Measurements from ENCODE around the gene SLC25A1. TPM values are rescaled to one million over a fixed set of nuclear protein-coding genes. Genes with fewer than 3 reads are reported as not detected.

Gene SLC25A1
- total and polyA plus RNA-seq, 2 of the 8 experiments (the other 6 are each of a cell fraction or from before 2014, with no cell fraction given), result 110 to 148 TPM

DNA sequence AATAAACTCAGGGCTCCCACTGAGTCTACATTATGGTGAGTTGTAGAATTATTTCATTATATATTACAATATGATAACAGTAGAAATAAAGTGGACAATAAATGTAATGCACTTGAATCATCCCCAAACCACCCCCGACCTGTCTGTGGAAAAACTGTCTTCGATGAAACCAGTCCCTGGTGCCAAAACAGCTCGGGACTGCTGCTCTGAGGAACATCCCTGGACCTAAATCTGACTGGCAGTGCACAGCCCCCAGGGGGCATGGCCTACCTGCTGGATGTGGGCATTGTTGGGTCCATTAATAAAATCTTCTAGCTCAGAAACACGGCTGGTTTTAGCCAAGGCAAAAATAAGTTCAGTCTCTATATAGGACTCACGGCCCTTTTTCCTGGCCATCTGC, 29.3 kb upstream of the SLC25A1 start (continued):
- TF ChIP-seq, protein P1, sequence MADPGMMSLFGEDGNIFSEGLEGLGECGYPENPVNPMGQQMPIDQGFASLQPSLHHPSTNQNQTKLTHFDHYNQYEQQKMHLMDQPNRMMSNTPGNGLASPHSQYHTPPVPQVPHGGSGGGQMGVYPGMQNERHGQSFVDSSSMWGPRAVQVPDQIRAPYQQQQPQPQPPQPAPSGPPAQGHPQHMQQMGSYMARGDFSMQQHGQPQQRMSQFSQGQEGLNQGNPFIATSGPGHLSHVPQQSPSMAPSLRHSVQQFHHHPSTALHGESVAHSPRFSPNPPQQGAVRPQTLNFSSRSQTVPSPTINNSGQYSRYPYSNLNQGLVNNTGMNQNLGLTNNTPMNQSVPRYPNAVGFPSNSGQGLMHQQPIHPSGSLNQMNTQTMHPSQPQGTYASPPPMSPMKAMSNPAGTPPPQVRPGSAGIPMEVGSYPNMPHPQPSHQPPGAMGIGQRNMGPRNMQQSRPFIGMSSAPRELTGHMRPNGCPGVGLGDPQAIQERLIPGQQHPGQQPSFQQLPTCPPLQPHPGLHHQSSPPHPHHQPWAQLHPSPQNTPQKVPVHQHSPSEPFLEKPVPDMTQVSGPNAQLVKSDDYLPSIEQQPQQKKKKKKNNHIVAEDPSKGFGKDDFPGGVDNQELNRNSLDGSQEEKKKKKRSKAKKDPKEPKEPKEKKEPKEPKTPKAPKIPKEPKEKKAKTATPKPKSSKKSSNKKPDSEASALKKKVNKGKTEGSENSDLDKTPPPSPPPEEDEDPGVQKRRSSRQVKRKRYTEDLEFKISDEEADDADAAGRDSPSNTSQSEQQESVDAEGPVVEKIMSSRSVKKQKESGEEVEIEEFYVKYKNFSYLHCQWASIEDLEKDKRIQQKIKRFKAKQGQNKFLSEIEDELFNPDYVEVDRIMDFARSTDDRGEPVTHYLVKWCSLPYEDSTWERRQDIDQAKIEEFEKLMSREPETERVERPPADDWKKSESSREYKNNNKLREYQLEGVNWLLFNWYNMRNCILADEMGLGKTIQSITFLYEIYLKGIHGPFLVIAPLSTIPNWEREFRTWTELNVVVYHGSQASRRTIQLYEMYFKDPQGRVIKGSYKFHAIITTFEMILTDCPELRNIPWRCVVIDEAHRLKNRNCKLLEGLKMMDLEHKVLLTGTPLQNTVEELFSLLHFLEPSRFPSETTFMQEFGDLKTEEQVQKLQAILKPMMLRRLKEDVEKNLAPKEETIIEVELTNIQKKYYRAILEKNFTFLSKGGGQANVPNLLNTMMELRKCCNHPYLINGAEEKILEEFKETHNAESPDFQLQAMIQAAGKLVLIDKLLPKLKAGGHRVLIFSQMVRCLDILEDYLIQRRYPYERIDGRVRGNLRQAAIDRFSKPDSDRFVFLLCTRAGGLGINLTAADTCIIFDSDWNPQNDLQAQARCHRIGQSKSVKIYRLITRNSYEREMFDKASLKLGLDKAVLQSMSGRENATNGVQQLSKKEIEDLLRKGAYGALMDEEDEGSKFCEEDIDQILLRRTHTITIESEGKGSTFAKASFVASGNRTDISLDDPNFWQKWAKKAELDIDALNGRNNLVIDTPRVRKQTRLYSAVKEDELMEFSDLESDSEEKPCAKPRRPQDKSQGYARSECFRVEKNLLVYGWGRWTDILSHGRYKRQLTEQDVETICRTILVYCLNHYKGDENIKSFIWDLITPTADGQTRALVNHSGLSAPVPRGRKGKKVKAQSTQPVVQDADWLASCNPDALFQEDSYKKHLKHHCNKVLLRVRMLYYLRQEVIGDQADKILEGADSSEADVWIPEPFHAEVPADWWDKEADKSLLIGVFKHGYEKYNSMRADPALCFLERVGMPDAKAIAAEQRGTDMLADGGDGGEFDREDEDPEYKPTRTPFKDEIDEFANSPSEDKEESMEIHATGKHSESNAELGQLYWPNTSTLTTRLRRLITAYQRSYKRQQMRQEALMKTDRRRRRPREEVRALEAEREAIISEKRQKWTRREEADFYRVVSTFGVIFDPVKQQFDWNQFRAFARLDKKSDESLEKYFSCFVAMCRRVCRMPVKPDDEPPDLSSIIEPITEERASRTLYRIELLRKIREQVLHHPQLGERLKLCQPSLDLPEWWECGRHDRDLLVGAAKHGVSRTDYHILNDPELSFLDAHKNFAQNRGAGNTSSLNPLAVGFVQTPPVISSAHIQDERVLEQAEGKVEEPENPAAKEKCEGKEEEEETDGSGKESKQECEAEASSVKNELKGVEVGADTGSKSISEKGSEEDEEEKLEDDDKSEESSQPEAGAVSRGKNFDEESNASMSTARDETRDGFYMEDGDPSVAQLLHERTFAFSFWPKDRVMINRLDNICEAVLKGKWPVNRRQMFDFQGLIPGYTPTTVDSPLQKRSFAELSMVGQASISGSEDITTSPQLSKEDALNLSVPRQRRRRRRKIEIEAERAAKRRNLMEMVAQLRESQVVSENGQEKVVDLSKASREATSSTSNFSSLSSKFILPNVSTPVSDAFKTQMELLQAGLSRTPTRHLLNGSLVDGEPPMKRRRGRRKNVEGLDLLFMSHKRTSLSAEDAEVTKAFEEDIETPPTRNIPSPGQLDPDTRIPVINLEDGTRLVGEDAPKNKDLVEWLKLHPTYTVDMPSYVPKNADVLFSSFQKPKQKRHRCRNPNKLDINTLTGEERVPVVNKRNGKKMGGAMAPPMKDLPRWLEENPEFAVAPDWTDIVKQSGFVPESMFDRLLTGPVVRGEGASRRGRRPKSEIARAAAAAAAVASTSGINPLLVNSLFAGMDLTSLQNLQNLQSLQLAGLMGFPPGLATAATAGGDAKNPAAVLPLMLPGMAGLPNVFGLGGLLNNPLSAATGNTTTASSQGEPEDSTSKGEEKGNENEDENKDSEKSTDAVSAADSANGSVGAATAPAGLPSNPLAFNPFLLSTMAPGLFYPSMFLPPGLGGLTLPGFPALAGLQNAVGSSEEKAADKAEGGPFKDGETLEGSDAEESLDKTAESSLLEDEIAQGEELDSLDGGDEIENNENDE (IDR thresholded peaks at IDR 0.05; ENCODE audit: insufficient replicate concordance, low read length), result no peak
- TF ChIP-seq CBX8 (IDR thresholded peaks at IDR 0.05; ENCODE audit: borderline replicate concordance, low read depth, low read length) (no peak), TAF7 (optimal IDR thresholded peaks at IDR 0.05; ENCODE audit: borderline replicate concordance, low read depth, low read length) (no peak), NRF1 (IDR thresholded peaks at IDR 0.05; ENCODE audit: low read depth, low read length) (no peak), TBP (IDR thresholded peaks at IDR 0.05; ENCODE audit: low read depth, low read length) (no peak), RFX5 (IDR thresholded peaks at IDR 0.05; ENCODE audit: borderline replicate concordance, low read depth, low read length) (no peak)

All from H1 (cell line).